Activated B cell treated with CpG ODN at 0.5 μM for 24 hours (primary cell): ENCODE measurements around the gene C2orf92. TPM values are rescaled to one million over a fixed set of nuclear protein-coding genes. Genes with fewer than 3 reads are reported as not detected.

Source experiments
- ATAC-seq: fragments of 200-7000 bp; cut with Tn5 transposase; one replicate; pipeline ENCODE4 v1.10.0; 2021; ENCODE audit warnings: low read depth, mild to moderate bottlenecking, moderate library complexity
- CTCF ChIA-PET: fragments of 350-600 bp; sonication (Branson Sonifier 250); formaldehyde crosslinking; loops from one replicate; lab custom pipeline; 2021; ENCODE audit warnings: antibody characterized with exemption; lab: Charles Lee
- POLR2A ChIA-PET: fragments of 350-600 bp; sonication (Branson Sonifier 250); formaldehyde crosslinking; loops from one replicate; lab custom pipeline; 2021; ENCODE audit warnings: antibody characterized with exemption; lab: Charles Lee
- DNase-seq: peaks from one replicate; pipeline ENCODE4 v3.0.0; 2022
- H3K27ac Mint-ChIP-seq: one replicate; pipeline ENCODE4 v1.8.0; 2020; ENCODE audit warnings: mixed read lengths
- H3K27me3 Mint-ChIP-seq: one replicate; pipeline ENCODE4 v1.8.0; 2021; ENCODE audit warnings: mixed read lengths
- H3K36me3 Mint-ChIP-seq: one replicate; pipeline ENCODE4 v1.8.0; 2021; ENCODE audit warnings: low read depth, mixed read lengths
- H3K4me1 Mint-ChIP-seq: one replicate; pipeline ENCODE4 v1.8.0; 2021; ENCODE audit warnings: mixed read lengths
- H3K4me3 Mint-ChIP-seq: one replicate; pipeline ENCODE4 v1.8.0; 2020; ENCODE audit warnings: mild to moderate bottlenecking, mixed read lengths
- H3K9me3 Mint-ChIP-seq: one replicate; pipeline ENCODE4 v1.8.0; 2020; ENCODE audit warnings: mixed read lengths
- intact Hi-C: fragments of 100-400 bp; cut with micrococcal nuclease; formaldehyde crosslinking; loops from one replicate; pipeline ENCODE4 v1.15.1; 2024
- total RNA-seq: library from RNA; stranded (reverse); gene quantifications from 2 replicates; pipeline ENCODE4 v1.2.3, GENCODE V29; 2022
- TF ChIP-seq, protein P1 (sequence below): fragments of 200-600 bp; IDR thresholded peaks from one replicate; pipeline ENCODE4 v1.8.0; 2022; ENCODE audit warnings: antibody characterized with exemption, mild to moderate bottlenecking

The C2orf92 gene
- total RNA-seq, 1 donor from 2014 or later, result 14.4 TPM

- no peak for DNase-seq
- POLR2A ChIA-PET, result interaction anchor here (1.0 kb wide), 1 partner anchor 448 kb away, joined by 3 read pairs; no protein-coding TSS in a partner anchor
- TF ChIP-seq, protein P1, sequence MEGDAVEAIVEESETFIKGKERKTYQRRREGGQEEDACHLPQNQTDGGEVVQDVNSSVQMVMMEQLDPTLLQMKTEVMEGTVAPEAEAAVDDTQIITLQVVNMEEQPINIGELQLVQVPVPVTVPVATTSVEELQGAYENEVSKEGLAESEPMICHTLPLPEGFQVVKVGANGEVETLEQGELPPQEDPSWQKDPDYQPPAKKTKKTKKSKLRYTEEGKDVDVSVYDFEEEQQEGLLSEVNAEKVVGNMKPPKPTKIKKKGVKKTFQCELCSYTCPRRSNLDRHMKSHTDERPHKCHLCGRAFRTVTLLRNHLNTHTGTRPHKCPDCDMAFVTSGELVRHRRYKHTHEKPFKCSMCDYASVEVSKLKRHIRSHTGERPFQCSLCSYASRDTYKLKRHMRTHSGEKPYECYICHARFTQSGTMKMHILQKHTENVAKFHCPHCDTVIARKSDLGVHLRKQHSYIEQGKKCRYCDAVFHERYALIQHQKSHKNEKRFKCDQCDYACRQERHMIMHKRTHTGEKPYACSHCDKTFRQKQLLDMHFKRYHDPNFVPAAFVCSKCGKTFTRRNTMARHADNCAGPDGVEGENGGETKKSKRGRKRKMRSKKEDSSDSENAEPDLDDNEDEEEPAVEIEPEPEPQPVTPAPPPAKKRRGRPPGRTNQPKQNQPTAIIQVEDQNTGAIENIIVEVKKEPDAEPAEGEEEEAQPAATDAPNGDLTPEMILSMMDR, result peak; percentile 35
- H3K27me3 Mint-ChIP-seq, result no peaks in the 10 kb centered on the region
- peaks cover 9% of the 10 kb centered on the region for H3K36me3 Mint-ChIP-seq
- no peaks in the 10 kb centered on the region for H3K9me3 Mint-ChIP-seq
- H3K4me1 Mint-ChIP-seq, result peaks cover 29% of the 10 kb centered on the region
- intact Hi-C loops, result loop anchor here (1.0 kb wide), 2 partner anchors 529 to 645 kb away; no protein-coding TSS in a partner anchor
- peak; percentile 78 for ATAC-seq
- no peak overlapping the region for H3K27ac Mint-ChIP-seq
- no peak overlapping the region for H3K4me3 Mint-ChIP-seq
- CTCF ChIA-PET, result interaction anchor here (0.7 to 2.9 kb wide), 15 partner anchors 9 to 644 kb away, joined by 3 to 30 read pairs (median 5); no protein-coding TSS in a partner anchor
These were observed 71.2 kb downstream of the C2orf92 start for GRCh38 chr2:97740590-97741182.

DNA sequence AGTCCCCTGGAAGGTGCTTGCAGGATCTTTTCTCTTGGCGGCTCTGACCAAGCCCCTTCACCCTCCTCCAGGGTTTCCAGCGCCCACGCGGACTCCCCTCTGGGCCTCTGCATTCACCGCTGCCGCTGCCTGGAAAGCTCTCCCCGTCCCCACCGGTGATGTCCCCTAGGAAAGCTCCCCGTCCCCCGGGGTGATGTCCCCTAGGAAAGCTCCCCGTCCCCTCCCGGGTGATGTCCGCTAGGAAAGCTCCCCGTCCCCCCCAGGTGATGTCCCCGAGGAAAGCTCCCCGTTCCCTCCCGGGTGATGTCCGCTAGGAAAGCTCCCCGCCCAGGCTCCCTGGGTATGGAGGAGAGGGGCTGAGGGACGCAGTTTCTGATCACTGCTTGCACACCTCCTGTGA is 71.7 kb downstream of the C2orf92 start:
- no peak overlapping the region for H3K4me3 Mint-ChIP-seq
- H3K9me3 Mint-ChIP-seq, result no peaks in the 10 kb centered on the region
- H3K27ac Mint-ChIP-seq, result no peak overlapping the region
- peaks cover 9% of the 10 kb centered on the region for H3K36me3 Mint-ChIP-seq
- intact Hi-C loops, result no loop called here
- H3K4me1 Mint-ChIP-seq, result peaks cover 33% of the 10 kb centered on the region
- TF ChIP-seq, protein P1, result no peak
- ChIA-PET POLR2A (no interaction called here), CTCF (interaction anchor here (0.7 to 2.9 kb wide), 12 partner anchors 10 to 643 kb away, joined by 3 to 30 read pairs (median 6); no protein-coding TSS in a partner anchor)
- ATAC-seq (no peak), DNase-seq (no peak)
- H3K27me3 Mint-ChIP-seq, result no peaks in the 10 kb centered on the region

- Mint-ChIP-seq H3K36me3 (peaks cover 10% of the 10 kb centered on the region), H3K9me3 (no peaks in the 10 kb centered on the region), H3K27me3 (no peaks in the 10 kb centered on the region), H3K4me1 (peaks cover 37% of the 10 kb centered on the region), H3K4me3 (no peak overlapping the region), H3K27ac (no peak overlapping the region)
- ATAC-seq, result no peak
- POLR2A ChIA-PET, result no interaction called here
- intact Hi-C loops, result no loop called here
- no peak for DNase-seq
- CTCF ChIA-PET, result interaction anchor here (1.1 to 2.6 kb wide), 7 partner anchors 15 to 643 kb away, joined by 3 to 30 read pairs (median 9); no protein-coding TSS in a partner anchor
- TF ChIP-seq, protein P1, result no peak
These were observed 72.2 kb downstream of the C2orf92 start for GRCh38 chr2:97741686-97742085.

- no peak for ATAC-seq
- H3K36me3 Mint-ChIP-seq, result peaks cover 11% of the 10 kb centered on the region
- POLR2A ChIA-PET, result interaction anchor here (0.6 kb wide), 1 partner anchor 1072 kb away, joined by 3 read pairs; no protein-coding TSS in a partner anchor
These were observed 72.9 kb downstream of the C2orf92 start for GRCh38 chr2:97742381-97742847.

More at GRCh38 chr2:97742381-97742847, 72.9 kb downstream of the C2orf92 start:
- Mint-ChIP-seq H3K27me3 (no peaks in the 10 kb centered on the region), H3K4me1 (peaks cover 41% of the 10 kb centered on the region), H3K9me3 (no peaks in the 10 kb centered on the region), H3K27ac (peak overlapping the region; percentile 55), H3K4me3 (no peak overlapping the region)
- intact Hi-C loops, result no loop called here
- TF ChIP-seq, protein P1, result no peak
- DNase-seq, result no peak
- CTCF ChIA-PET, result interaction anchor here (1.4 kb wide), 2 partner anchors 446 to 643 kb away, joined by 5 read pairs; no protein-coding TSS in a partner anchor
